GM19240 (cell line): ENCODE data around the gene PROSER3.

ENCODE experiments used
- DNase-seq: peaks from one replicate; pipeline ENCODE4 v3.0.0; 2011; ENCODE audit warnings: low spot score; ENCODE audit not compliant: insufficient read length

Gene PROSER3

DNA sequence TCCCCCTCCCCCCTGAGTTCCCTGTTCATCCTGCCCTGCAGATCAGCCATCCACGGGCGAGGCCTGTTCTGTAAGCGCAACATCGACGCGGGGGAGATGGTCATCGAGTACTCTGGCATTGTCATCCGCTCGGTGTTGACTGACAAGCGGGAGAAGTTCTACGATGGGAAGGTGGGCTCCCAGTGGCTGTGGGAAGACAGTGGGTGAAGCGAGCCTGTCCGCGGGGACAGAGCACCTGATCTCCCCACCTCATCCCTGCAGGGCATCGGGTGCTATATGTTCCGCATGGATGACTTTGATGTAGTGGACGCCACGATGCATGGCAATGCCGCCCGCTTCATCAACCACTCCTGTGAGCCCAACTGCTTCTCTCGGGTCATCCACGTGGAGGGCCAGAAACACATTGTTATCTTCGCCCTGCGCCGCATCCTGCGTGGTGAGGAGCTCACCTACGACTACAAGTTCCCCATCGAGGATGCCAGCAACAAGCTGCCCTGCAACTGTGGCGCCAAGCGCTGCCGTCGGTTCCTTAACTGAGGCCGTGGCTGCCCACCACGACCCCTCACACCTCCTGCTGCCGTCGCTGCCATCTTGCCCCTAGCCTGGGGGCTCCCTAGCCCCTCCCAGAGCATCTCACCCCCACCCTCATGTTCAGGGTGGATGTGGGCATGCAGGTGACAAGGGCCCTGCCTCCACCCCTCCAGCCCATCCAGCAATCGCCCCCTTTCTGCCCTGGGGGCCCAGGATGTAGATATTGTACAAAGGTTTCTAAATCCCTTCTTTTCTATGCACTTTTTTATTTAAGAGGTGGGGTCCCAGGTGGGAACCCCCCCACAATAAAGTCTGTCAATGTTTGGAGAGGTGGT lies 19.7 kb upstream of the PROSER3 start:
- no peak for DNase-seq

DNA sequence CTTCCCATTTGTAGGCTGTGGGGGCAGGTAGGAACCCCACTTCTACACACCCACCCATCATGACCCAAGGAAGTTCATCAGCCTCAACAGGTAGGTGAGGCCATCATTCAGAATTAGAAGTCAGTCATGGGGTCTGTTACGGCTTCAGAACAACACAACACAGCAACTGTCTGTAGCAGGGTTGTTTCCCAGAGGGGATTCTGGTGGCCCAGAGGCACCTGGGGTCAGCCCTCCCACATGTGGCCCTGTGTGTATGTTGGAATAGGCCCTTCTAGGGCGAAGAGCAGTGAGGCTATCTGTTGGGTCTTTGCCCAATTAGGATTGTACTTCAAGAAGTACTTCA lies 19.1 kb upstream of the PROSER3 start:
- DNase-seq = no peak

DNA sequence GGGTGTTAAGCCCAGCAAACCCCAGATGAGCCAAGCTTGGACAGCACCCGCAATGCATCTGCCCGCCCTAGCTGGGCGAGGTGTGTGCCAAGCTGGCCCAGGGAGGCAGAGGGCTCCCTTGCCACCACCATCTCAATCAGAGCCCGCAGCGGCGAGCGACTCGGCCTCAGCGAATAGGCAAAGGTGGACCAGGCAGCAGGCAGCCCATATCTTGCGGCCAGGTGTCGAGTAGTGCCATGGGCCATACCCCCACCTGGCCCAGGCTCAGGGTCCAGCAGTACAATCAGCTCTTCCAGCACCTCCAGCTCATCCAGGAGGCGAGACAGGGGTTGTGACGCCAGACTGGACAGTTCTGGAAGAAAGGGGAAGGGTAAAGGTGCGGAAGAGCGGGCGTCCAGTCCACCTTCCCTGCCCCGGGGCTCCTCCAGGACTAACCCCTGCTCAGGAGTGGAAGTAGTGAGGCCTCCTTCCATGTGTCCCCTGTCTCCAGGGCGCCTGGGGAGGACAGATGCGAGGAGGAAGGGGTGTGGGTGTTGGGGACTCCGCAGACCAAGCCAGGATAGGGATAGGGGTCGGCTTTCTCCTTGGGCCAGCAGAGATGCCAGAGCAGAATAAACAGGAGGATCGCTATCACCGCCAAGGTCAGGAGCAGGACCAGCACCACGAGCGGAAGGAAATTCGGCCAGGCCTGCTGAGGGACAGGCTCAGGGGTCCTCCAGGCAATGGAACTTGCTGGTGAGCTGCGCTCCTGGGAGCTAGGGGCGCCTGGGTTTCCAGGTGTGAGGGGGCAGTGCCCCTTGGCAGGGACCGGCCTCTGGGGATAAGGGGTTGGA lies 18.5 kb upstream of the PROSER3 start:
- no peak for DNase-seq

DNA sequence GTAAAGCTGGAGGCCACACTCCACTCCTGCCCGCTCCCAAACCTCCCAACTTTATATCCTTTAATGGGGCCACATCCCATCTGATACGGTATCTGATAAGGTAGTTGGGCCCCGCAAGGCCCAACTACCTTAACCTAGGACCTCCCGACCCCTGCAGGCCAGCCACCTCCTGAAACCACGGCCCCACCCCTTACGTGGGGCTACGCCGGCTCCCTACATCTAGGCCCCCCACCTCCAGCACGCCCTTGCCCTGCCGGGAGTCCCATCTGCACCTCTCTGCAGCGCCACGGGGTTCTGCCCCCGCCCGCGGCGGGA lies 17.9 kb upstream of the PROSER3 start:
- peak; percentile 69 for DNase-seq

DNA sequence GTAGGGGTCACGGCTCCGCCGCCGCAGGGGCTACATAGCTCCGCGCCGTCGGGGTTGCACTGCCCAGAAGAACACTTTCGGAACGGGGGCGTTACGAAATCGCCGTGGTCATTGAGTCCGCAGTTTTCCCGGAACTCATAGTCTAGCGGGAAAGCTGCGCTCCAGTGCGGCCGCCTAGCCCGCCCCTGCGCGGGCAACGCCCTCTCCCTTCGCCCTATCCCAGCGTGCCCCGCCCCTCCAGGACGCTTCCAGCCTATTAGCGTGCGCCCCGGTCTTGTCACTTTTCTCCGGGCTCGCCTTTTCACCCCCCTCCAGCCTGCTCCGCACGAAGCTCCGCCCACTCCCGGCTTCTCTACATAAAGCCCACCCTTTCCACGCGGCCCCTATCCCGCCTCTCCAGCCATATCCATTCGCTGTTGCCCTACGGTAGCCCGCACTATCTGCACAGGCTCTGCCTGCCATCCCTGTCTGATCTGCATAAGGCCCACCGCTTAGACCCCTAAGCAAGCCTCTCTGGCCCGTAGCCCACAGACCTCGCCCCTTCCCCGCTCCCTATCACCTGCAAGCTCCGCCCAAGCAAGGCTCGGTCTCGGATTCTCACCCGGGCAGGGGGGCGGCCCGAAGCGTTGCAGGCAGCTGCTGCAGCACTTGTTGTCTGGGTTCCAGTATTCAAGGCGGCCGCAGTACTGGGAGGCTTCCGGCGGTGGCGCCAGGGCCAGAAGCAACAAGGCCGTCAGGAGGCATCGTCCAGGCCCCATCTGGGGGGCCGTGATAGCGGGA lies 17.4 kb upstream of the PROSER3 start:
- peak; percentile 99 for DNase-seq

DNA sequence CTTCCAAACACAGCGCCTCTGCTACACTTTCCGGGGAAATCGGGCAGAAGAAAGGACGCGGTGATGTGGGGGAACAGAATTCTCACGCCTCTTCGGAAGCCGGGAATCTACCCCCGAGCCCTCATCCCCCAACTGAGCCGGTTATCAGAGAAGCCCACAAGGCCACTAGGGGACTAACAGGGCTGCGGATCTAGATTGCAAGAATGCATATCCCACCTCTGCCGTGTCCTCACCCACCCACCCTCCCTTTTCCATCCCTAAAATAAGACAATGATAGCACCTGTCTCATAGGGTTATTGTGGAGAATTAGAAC lies 16.8 kb upstream of the PROSER3 start:
- no peak for DNase-seq

DNA sequence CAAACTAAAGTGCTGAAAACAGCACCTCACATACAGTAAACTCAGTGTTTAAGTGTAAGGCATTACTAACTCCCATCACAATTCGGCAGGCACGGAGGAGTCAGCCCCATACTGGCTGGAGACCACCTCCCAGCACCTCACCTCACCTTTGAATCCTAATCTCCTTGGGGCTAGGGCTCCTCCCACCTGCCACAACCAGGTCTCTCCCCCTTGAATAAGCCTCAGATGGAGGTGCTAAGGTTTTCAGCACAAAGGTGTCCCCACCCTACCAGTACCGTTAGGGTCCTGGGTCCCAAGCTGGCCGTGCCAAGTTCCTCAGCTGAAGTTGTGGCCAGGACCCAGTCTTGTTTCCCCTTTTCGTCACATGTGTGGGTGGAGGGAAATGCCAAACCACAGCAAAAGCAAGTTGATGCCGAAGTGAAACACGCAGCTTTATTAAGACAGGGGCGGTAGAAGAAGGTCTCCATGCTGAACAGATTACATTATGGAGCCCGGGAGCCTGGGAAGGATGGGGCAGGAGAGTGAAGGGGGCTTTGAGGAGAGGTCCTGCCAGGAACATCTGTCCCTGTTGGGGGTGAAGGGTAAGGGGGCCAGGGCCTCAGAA lies 15.8 kb upstream of the PROSER3 start, which contains the start of gene IGFLR1:
IGFLR1 (minus strand) TSS at position 332 of the 604 bp plus-strand sequence. CDS start 1,272 bp downstream, outside the sequence.
- DNase-seq = no peak

DNA sequence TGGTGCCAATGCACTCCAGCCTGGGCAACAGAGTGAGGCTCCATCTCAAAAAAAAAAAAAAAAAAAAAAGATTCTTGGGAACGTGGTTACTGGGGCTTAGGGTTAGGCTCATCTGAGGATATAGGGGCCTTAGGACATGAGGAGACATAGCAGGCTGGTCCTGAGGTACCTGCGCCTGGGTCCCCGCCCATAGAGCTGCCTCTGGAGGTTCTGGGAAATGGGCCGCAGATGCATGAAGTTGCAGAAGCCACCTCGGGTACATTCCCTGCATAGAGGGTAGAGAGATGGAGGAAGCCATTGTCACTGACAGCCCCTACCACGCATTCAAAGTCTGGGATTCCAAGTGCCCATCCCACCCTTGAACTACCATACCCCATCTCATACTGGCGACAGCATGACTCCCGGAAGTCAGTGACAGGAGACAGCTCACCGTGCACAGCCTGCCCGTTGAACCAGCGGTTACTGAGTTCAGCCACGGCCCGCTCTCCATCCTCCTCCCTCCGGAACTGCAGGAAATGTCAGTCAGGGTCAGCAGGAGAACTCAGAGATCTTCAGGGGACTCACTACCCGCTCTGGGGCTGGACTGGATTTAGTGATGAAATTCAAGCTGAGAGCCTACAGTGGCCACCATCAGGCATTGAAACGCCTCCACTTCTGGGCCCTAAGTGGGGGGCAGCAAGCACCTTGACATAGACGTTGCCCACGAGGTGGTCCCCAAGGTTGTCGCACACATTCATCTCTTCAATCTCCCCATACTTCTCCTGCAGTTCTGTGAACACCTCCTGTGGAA lies 14.1 kb upstream of the PROSER3 start:
- no peak for DNase-seq

DNA sequence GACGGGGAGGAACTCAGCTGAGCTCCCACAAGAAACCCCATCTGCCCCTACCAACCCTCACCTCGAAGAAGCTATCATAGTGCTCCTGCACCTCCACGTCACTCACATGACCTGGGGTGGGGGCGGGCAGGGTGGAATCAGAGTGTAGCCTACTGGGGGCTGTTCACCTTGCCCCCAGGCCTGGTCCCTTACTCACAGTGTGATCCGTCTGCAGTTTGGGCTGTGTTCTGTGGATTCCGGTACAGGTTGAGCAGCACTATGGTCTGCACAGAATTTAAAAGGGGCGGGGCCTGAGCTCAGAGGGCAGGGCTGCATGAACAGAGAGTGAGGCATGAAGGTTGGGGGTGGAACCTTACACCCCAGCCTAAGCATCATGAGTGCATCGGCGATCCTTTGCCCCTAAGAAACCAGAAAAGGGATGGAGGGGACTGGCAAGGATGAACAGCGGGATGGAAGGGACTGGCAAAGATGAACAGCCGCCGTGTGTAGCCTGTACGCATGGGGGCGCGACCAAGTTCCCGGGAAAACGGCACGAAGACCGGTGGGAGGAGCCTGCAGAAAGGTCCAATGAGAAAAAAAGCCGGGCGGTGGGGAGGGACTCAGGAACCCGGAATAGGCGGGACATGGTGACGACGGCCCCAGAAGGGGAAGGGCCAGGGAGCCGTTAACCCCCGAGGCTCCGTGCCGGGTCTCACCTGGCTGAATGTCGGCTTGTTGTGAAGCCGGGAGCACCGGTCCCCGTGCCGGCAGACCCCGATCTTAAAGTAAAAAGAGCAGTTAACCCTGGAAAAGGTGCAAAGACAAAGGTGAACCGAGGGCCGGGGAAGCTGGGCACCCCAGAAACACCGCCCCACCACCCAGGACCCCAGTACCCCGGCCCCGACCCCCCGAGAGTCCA lies 13.3 kb upstream of the PROSER3 start:
- peak; percentile 49 for DNase-seq

DNA sequence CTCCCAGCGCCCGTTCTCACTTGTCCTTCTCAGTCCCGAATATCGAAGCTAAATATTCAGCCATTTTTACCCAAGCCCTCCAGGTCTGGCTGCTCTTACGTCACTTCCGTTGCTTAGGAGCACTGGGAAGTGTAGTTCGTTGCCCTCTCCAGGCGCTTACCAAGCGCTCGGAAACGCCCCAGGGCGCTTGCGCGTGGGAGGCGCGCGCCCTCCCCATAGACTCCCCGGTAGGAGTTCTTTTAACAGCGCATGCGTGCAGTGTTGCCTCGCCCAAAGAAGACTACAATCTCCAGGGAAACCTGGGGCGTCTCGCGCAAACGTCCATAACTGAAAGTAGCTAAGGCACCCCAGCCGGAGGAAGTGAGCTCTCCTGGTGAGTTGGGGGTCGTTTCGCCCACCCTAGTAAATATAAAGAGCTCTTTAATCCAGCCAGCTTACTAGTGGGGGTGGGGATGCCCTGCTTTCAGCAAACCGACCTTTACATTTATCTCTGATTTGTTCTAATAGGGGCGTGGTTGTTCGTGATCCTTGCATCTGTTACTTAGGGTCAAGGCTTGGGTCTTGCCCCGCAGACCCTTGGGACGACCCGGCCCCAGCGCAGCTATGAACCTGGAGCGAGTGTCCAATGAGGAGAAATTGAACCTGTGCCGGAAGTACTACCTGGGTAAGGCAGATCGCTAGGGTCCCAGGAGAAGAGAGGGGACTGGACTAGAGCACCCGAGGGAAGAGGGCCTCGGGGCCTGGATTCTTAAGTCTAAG lies 12.5 kb upstream of the PROSER3 start, which contains the start of the genes PSENEN and U2AF1L4:
PSENEN (plus strand) TSS at position 324 of the 759 bp plus-strand sequence; CDS start at position 604, 280 bp downstream.
U2AF1L4 (minus strand) TSS at position 91 of the 759 bp plus-strand sequence; CDS start at position 64, 27 bp downstream.
- peak; percentile 75 for DNase-seq

DNA sequence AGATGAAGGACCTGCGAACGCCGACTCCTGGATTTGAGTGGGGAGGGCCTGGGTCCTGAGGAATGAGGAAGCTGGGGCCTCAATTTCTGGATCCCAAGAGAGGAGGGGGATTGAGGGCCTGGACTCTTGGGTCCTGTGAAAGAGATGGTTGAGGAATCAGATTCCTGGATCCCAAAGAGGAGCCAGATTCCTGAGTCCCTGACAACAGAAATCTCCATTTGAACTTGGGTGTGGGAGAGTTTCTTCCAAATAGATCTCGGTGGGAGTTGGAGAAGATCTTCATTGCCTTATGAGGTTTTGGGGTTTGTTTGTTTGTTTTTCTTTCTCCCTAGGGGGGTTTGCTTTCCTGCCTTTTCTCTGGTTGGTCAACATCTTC lies 11.9 kb upstream of the PROSER3 start:
- DNase-seq = no peak

DNA sequence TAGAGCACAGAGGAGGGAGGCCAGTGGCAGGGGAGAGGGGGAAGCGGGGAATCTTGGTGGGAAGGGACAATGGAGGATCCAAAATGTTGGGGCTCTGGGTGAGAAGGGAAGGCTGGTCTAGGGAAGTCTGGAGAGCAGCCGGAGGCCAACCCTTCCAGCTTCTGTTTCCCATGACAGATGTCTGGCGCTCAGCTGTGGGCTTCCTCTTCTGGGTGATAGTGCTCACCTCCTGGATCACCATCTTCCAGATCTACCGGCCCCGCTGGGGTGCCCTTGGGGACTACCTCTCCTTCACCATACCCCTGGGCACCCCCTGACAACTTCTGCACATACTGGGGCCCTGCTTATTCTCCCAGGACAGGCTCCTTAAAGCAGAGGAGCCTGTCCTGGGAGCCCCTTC lies 11.4 kb upstream of the PROSER3 start:
- no peak for DNase-seq

DNA sequence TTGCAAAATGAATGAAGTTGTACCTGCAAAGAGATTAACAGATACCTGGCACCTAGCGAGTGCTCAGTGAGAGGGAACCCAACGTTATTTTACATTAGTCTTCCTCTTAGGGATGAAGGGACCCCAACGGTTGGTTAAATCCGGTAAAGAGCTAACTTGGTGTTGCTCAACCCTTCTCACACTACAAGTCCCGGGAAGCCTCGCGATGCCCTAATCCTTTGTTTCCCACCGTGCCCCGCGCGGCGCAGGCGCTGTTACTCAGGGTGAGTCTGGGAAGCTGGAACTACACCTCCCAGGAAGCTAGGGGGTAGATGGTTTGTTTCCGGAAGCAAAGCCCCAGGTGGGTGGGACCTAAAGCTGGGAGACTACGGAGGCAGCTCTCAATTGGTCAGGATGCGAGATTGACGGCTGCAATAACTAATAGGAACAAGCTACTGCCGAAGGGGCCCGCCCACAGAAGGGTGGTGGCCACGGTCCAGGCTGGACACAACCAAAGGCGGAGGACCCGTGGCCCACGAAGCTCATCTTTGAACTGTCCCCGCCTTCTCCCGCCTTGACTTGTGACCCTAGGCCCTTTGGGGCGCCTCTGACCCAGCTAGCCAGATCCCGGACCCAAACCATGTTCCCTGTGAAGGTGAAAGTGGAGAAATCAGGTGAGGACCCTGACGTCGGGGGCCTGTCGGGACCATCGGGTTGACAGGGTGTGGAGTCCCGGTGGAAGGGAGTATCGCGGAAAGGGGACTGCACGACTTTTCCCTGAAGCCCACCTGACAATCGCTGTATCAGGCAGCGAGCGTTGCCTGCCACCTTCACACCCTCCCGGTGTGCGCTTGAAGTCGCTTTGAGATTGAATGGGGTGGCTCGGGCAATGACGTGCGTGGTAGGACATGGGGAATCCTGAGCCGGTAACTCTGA lies 9.6 kb upstream of the PROSER3 start, which contains the start of gene LIN37:
LIN37 (plus strand) TSS at position 471 of the 915 bp plus-strand sequence; CDS start at position 620, 149 bp downstream.
- DNase-seq = peak; percentile 82

DNA sequence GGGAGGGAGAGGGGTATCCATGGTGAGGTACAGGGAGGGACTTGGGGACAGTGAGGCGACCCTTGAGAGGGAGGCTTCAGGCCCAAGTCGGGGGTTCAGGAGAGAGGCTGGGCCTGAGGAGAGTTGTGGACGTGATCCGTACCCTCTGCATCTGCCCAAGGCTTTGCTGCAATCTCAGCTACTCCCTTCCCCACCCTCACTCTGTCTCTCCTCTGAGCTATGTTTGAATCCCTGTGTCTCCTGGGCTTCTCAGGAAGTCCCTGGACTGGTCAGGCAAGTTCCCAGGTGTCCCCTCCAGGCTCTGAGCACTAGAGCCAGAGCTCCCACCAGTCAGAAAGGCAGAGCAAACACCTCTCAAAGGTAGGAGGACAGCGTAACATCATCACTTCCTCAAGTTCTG lies 7.8 kb upstream of the PROSER3 start:
- no peak for DNase-seq

DNA sequence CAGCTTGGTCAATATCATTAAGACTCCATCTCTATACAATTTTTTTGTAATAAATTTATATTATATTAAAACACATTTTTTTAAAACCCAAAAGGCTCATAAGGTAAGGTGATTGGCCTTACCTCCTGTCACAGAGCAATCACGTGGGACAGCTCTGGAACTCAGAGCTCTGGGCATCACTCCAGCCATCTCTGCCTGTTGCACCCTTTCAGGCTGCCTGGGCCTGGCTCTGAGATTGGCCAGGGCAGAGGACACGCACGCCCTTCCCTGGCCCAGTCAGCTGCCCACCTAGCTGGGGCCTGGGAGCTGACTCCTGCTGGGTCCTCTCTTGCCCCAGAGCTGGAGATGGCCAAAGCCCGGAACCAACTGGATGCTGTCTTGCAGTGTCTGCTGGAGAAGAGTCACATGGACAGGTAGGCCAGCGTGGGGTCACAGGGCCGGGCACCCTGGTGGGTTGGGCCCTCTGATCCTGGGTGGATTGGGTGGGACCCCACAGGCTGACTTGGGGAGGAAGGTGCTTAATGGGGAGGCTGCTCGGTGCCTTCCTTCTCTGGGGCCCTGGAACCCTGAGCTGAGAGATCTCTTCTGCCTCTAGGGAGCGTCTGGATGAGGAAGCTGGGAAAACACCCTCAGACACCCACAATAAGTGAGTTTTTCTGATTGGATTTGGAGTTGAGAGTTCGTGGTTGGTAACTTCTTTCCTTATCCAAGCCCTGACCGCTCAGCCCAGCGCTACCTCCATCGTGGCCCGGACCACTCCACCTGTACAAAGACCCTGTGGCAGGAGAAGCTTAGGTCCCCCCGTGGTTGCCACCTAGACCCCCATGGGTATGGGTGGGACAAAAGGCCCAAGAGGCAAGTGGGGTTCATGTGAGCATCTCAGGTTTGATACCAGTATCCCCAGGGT lies 5.9 kb upstream of the PROSER3 start:
- no peak for DNase-seq

DNA sequence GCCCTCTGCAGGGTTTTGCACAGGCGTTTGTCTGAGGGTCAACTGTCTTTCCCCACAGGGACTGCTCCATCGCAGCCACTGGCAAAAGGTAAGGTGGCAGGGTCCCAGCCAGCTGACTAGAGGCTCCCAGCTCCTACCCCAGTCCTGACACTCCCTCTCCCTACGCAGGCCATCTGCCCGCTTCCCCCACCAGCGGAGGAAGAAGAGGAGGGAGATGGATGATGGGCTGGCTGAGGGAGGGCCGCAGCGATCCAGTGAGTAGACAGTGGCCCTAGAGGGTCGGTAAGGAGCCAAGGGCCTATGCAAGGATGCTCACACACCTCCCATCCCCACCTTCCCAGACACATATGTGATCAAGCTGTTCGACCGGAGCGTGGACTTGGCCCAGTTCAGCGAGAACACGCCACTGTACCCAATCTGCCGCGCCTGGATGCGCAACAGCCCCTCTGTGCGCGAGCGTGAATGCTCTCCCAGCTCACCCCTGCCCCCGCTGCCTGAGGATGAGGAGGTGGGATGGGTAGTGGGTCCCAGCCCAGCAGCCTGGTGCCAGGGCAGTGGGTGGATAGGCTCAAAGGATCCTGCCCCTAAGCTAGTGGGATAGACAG lies 5.1 kb upstream of the PROSER3 start:
- no peak for DNase-seq
